Cardiac fibroblast (primary cell): Measurements from ENCODE around the gene CASP8AP2.
"Not testable (repeated sequence)": the region's sequence is repeated elsewhere in the genome, so short reads cannot be mapped to it uniquely, and the experiment has no call there.

ENCODE experiments used
- DNase-seq, 2 donors: peaks; one replicate each; pipeline versions ENCODE4 v3.0.0 to v3.0.0-alpha.2; 2010; ENCODE audit warnings: low read depth in 2 of 2
- H3K4me3 ChIP-seq, 2 donors: replicated peaks in 1 of 2; 1 replicate in 1 of 2; 2 replicates in 1 of 2; pipeline ENCODE4 v1.5.1; 2011; ENCODE audit warnings: low read depth in 2 of 2, low read length in 2 of 2, mild to moderate bottlenecking in 2 of 2, moderate library complexity in 1 of 2
- TF ChIP-seq, protein P1 (sequence below): IDR thresholded peaks from one replicate; pipeline ENCODE4 v1.5.1; 2011; ENCODE audit warnings: low read depth, mild to moderate bottlenecking, low read length, inconsistent platforms

CASP8AP2 gene

DNA sequence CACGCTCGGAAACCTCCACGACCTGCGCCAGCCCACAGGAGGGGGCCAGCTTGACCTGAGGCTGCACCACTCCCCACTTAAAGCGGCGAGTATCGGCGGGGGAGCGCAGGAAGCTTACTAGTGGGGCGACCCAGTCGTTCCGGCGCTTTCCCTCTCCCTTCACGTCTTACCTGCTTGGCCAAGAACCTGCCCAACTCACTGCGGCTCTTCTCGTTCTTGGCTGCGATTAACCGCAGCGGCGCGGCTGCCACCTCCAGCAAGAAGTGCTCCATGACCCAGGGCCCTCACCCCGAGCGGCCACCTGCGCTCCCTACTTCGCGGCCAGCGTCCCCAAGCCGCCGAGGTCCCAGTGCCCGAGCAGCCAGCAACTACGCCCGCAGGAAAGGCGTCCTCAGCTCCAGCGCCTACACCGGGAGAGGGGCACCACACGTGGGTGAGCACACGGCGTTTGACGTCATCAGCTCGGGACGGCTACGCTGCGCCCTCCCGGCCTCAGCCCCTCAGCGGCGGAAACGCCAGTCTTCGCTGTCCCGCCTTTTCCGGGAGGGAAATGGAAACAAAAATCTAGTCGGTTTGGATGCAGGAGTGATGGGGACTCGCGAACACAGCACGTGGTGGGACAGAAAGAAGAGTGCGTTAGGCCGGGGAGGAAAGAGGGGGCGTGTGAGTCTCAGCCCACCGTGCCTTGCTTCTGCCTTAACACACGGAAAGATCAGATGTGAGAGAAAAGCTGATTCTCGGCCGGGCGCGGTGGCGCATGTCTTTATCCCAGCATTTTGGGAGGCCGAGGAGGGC, 10.1 kb upstream of the CASP8AP2 start, which contains the start of gene MDN1:
Gene MDN1, minus strand, starts transcription at position 459 of the 795 bp plus-strand sequence. Its CDS starts 187 bp downstream, at position 272.
- TF ChIP-seq, protein P1, sequence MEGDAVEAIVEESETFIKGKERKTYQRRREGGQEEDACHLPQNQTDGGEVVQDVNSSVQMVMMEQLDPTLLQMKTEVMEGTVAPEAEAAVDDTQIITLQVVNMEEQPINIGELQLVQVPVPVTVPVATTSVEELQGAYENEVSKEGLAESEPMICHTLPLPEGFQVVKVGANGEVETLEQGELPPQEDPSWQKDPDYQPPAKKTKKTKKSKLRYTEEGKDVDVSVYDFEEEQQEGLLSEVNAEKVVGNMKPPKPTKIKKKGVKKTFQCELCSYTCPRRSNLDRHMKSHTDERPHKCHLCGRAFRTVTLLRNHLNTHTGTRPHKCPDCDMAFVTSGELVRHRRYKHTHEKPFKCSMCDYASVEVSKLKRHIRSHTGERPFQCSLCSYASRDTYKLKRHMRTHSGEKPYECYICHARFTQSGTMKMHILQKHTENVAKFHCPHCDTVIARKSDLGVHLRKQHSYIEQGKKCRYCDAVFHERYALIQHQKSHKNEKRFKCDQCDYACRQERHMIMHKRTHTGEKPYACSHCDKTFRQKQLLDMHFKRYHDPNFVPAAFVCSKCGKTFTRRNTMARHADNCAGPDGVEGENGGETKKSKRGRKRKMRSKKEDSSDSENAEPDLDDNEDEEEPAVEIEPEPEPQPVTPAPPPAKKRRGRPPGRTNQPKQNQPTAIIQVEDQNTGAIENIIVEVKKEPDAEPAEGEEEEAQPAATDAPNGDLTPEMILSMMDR: no peak
- peak within 1 kb of the TSS; percentile 90 to 99 for H3K4me3 ChIP-seq
- DNase-seq: peak; percentile 94 to 95

DNA sequence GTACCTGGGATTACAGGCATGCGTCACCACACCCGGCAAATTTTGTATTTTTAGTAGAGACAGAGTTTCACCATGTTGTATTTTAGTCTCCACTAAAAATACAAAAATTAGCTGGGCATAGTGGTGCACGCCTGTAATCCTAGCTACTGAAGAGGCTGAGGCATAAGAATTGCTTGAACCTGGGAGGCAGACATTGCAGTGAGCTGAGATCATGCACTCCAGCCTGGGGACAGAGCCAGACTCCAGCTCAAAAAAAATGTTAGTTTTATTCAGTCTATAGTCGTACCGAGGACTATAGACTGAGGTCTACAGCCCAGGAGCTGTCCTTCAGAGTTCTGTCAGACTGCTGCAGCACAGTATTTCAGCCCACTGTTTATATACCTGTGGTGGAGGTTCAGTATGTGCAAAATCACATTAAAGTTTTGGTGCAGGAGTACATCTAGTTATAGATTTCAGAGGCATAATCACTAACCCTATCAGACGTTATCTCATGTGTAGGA, 3.6 kb upstream of the CASP8AP2 start:
- peak; percentile 55 to 61 for DNase-seq
- TF ChIP-seq, protein P1: no peak
- no peak overlapping the region for H3K4me3 ChIP-seq

DNA sequence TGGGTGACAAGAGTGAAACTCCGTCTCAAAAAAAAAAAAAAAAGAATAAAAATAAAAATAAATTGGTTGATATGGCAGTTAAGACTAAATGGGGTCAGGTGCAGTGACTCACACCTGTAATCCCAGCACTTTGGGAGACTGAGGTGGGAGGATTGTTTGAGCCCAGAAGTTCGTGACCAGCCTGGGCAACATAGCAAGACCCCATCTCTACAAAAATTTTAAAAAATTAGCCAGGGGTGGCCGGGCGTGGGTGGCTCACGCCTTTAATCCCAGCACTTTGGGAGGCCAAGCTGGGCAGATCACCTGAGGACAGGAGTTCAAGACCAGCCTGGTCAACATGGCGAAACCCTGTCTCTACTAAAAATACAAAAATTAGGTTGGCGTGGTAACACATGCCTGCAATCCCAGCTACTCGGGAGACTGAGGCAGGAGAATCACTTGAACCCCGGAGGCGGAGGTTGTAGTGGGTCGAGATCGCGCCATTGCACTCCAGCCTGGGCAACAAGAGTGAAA, 1.1 kb upstream of the CASP8AP2 start:
- DNase-seq: not testable (repeated sequence)
- H3K4me3 ChIP-seq: peak overlapping the region; percentile 76 to 87

DNA sequence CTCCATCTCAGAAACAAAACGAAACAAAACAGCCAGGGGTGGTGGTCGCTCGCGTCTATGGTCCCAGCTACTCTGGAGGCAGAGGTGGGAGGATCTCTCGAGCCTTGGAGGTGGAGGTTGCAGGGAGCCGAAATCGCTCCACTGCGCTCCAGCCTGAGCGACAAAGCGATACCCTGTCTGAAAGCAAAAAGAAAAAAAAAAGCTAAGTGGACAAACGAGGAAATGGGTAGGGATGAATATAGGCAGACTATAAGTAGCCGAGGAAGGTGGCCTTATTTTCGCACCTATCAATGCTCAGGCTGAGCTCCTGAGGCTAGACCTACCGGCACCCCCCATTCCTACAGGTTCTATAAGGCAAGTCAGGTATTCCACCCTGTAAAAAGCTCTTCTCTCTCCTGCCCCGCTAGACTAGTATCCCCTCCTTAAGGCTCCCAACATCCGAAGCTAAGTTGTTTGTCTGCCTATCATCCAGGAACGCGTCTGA, 650 bp upstream of the CASP8AP2 start:
- DNase-seq: no peak
- peak overlapping the region; percentile 76 to 87 for H3K4me3 ChIP-seq
- TF ChIP-seq, protein P1: no peak

DNA sequence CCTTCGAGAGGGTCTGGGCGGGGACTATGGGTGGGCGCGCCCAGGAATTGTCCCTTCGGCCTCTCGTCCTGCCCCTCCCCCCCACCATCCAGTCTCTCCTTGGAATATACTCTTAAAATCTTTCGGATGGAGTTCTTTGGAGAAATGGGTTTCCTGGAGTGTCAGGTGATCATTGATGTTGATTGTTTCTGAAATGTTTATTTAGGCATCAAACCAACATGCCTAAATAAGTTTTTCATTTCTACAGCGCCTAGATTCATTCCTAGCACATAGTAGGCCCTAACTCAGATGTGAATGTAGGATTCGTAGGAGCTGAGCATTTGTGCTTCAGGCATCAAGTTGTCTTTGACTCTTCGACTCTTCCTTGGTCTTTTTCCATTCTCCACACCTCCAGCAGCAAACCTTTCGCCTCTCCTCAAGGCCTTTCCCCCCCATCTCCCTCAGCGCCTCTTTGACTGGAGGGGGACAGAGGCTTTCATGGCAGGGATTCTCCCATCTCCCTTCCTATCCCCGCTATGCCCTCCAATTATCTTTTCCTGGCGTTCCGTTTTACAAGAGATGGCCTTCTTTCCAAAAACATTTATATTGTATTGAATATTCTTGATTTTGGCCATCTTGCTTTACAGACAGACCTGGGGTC, 610 bp downstream of the CASP8AP2 start:
- TF ChIP-seq, protein P1: no peak
- H3K4me3 ChIP-seq: peak overlapping the region; percentile 87 to 88
- DNase-seq: no peak

DNA sequence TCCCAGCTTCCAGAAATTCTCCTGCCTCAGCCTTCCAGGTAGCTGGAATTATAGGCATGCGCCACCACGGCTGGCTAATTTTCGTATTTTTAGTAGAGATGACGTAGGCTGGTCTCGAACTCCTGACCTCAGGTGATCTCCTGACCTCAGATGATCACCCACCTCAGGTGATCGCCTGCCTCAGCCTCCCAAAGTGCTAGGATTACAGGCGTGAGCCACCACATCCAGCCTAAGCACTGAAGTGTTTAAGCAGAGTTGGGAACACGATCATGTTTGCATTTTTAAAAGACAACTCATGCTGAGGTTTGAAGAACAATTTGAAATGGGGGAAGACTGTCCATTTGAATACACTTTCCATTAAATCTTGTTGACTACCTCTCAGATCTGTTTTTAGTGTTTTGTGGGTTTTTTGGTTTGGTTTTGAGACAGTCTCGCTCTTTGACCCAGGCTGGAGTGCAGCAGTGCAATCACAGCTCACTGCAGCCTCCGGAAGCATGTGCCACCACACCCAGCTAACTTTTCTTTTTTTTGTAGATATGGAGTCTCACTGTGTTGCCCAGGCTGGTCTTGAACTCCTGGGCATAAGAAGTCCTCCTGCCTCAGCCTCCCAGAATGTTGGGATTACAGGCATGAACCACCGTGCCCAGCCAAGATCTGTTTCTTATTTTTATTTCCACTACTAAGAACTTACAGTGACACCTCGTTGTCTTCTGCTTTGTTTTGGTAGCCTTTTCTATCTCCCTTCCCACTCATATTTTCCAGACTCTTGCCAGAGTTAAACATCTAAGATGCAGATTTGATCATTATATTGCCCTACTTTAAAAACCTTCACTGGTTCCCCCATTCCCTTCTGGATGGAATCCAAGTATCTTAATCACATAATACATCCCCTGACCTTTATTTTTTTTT, 5.5 kb downstream of the CASP8AP2 start:
- DNase-seq: no peak
- TF ChIP-seq, protein P1: no peak
- H3K4me3 ChIP-seq: no peak overlapping the region
